Activated naive CD8-positive, alpha-beta T cell treated with anti-CD3 and anti-CD28 coated beads, Interleukin-2, amount 50 U/mL, for 24 hours (primary cell): Measurements from ENCODE around the gene RC3H1.
"Not testable (repeated sequence)": the region's sequence is repeated elsewhere in the genome, so short reads cannot be mapped to it uniquely, and the experiment has no call there.

ENCODE experiments used
- ATAC-seq: fragments of 150-1000 bp; cut with Tn5 transposase; one replicate; pipeline ENCODE4 v1.10.0; 2021
- DNase-seq: peaks from one replicate; pipeline ENCODE4 v3.0.0; 2021
- H3K27ac Mint-ChIP-seq: one replicate; pipeline ENCODE4 v1.8.0; 2021; ENCODE audit warnings: mild to moderate bottlenecking, mixed read lengths
- H3K27me3 Mint-ChIP-seq: one replicate; pipeline ENCODE4 v1.8.0; 2021; ENCODE audit warnings: mixed read lengths
- H3K36me3 Mint-ChIP-seq: one replicate; pipeline ENCODE4 v1.8.0; 2021; ENCODE audit warnings: low read depth, mixed read lengths
- H3K4me1 Mint-ChIP-seq: one replicate; pipeline ENCODE4 v1.8.0; 2021; ENCODE audit warnings: mixed read lengths
- H3K4me3 Mint-ChIP-seq: one replicate; pipeline ENCODE4 v1.8.0; 2021; ENCODE audit warnings: mild to moderate bottlenecking, moderate library complexity, mixed read lengths
- H3K9me3 Mint-ChIP-seq: one replicate; pipeline ENCODE4 v1.8.0; 2021; ENCODE audit warnings: mixed read lengths

The RC3H1 gene

GRCh38 chr1:173946380-173946921 lies 75.7 kb downstream of the RC3H1 start:
- H3K9me3 Mint-ChIP-seq, result no peaks in the 10 kb centered on the region
- no peaks in the 10 kb centered on the region for H3K4me1 Mint-ChIP-seq
- peak overlapping the region; percentile 7 for H3K27ac Mint-ChIP-seq
- DNase-seq (no peak), ATAC-seq (no peak)
- no peak overlapping the region for H3K4me3 Mint-ChIP-seq
- peaks cover 40% of the 10 kb centered on the region for H3K36me3 Mint-ChIP-seq
- H3K27me3 Mint-ChIP-seq, result no peaks in the 10 kb centered on the region

- no peak overlapping the region for H3K27ac Mint-ChIP-seq
- ATAC-seq (no peak), DNase-seq (no peak)
- H3K9me3 Mint-ChIP-seq, result no peaks in the 10 kb centered on the region
- H3K4me1 Mint-ChIP-seq, result peaks cover 10% of the 10 kb centered on the region
- H3K4me3 Mint-ChIP-seq, result no peak overlapping the region
- H3K27me3 Mint-ChIP-seq, result no peaks in the 10 kb centered on the region
- peaks cover 25% of the 10 kb centered on the region for H3K36me3 Mint-ChIP-seq
Observed at GRCh38 chr1:173937062-173937461, 85.1 kb downstream of the RC3H1 start.

- peak overlapping the region; percentile 13 for H3K27ac Mint-ChIP-seq
- DNase-seq (no peak), ATAC-seq (peak; percentile 43)
- H3K36me3 Mint-ChIP-seq, result peaks cover 28% of the 10 kb centered on the region
- no peak overlapping the region for H3K4me3 Mint-ChIP-seq
- H3K27me3 Mint-ChIP-seq, result no peaks in the 10 kb centered on the region
- no peaks in the 10 kb centered on the region for H3K9me3 Mint-ChIP-seq
- peaks cover 10% of the 10 kb centered on the region for H3K4me1 Mint-ChIP-seq
Observed at GRCh38 chr1:173934440-173934839, 87.7 kb downstream of the RC3H1 start.

- not testable (repeated sequence) for H3K36me3 Mint-ChIP-seq, H3K9me3 Mint-ChIP-seq, H3K27ac Mint-ChIP-seq, H3K4me3 Mint-ChIP-seq, H3K27me3 Mint-ChIP-seq, DNase-seq, ATAC-seq
- peaks cover 10% of the 10 kb centered on the region for H3K4me1 Mint-ChIP-seq
Observed at GRCh38 chr1:173930541-173930940, 91.6 kb downstream of the RC3H1 start.

- Mint-ChIP-seq H3K9me3 (no peaks in the 10 kb centered on the region), H3K4me1 (no peaks in the 10 kb centered on the region), H3K36me3 (peaks cover 4% of the 10 kb centered on the region), H3K27me3 (no peaks in the 10 kb centered on the region), H3K27ac (no peak overlapping the region), H3K4me3 (no peak overlapping the region)
- no peak for DNase-seq
- no peak for ATAC-seq
Observed at GRCh38 chr1:173925306-173926242, 96.6 kb downstream of the RC3H1 start.

GRCh38 chr1:173920861-173921260 lies 101.3 kb downstream of the RC3H1 start:
- H3K27me3 Mint-ChIP-seq, result no peaks in the 10 kb centered on the region
- no peak overlapping the region for H3K4me3 Mint-ChIP-seq
- no peak overlapping the region for H3K27ac Mint-ChIP-seq
- ATAC-seq, result no peak
- no peaks in the 10 kb centered on the region for H3K9me3 Mint-ChIP-seq
- no peaks in the 10 kb centered on the region for H3K4me1 Mint-ChIP-seq
- DNase-seq, result no peak
- no peaks in the 10 kb centered on the region for H3K36me3 Mint-ChIP-seq

GRCh38 chr1:173917635-173918493 lies 104.3 kb downstream of the RC3H1 start:
- H3K36me3 Mint-ChIP-seq, result no peaks in the 10 kb centered on the region
- H3K27ac Mint-ChIP-seq, result no peak overlapping the region
- no peak overlapping the region for H3K4me3 Mint-ChIP-seq
- H3K9me3 Mint-ChIP-seq, result no peaks in the 10 kb centered on the region
- DNase-seq (no peak), ATAC-seq (no peak)
- no peaks in the 10 kb centered on the region for H3K27me3 Mint-ChIP-seq
- H3K4me1 Mint-ChIP-seq, result no peaks in the 10 kb centered on the region

- no peaks in the 10 kb centered on the region for H3K9me3 Mint-ChIP-seq
- no peak within 1 kb of the TSS for H3K27ac Mint-ChIP-seq
- H3K36me3 Mint-ChIP-seq, result no peaks in the 10 kb centered on the region
- H3K4me1 Mint-ChIP-seq, result no peaks in the 10 kb centered on the region
- no peaks in the 10 kb centered on the region for H3K27me3 Mint-ChIP-seq
- DNase-seq, result no peak
- no peak within 1 kb of the TSS for H3K4me3 Mint-ChIP-seq
- no peak for ATAC-seq
Observed at GRCh38 chr1:173917149-173917548, 105.0 kb downstream of the RC3H1 start, which contains the start of gene SERPINC1. TSS of gene SERPINC1 (minus strand) at chr1:173917327. CDS start at chr1:173917259, 68 bp downstream.

GRCh38 chr1:173916667-173917066 lies 105.5 kb downstream of the RC3H1 start:
- H3K4me3 Mint-ChIP-seq, result no peak overlapping the region
- no peaks in the 10 kb centered on the region for H3K36me3 Mint-ChIP-seq
- no peaks in the 10 kb centered on the region for H3K27me3 Mint-ChIP-seq
- H3K4me1 Mint-ChIP-seq, result no peaks in the 10 kb centered on the region
- no peak for ATAC-seq
- H3K9me3 Mint-ChIP-seq, result no peaks in the 10 kb centered on the region
- H3K27ac Mint-ChIP-seq, result no peak overlapping the region
- no peak for DNase-seq

- H3K4me3 Mint-ChIP-seq, result no peak overlapping the region
- DNase-seq, result no peak
- no peaks in the 10 kb centered on the region for H3K27me3 Mint-ChIP-seq
- no peaks in the 10 kb centered on the region for H3K36me3 Mint-ChIP-seq
- ATAC-seq, result no peak
- H3K4me1 Mint-ChIP-seq, result no peaks in the 10 kb centered on the region
- no peak overlapping the region for H3K27ac Mint-ChIP-seq
- H3K9me3 Mint-ChIP-seq, result no peaks in the 10 kb centered on the region
Observed at GRCh38 chr1:173915596-173915995, 106.6 kb downstream of the RC3H1 start.

- Mint-ChIP-seq H3K36me3 (no peaks in the 10 kb centered on the region), H3K27ac (no peak overlapping the region), H3K4me3 (no peak overlapping the region), H3K4me1 (no peaks in the 10 kb centered on the region), H3K9me3 (no peaks in the 10 kb centered on the region), H3K27me3 (no peaks in the 10 kb centered on the region)
- peak; percentile 27 for DNase-seq
- ATAC-seq, result no peak
Observed at GRCh38 chr1:173914366-173914871, 107.7 kb downstream of the RC3H1 start.

GRCh38 chr1:173913111-173913510 lies 109.0 kb downstream of the RC3H1 start:
- H3K27me3 Mint-ChIP-seq, result no peaks in the 10 kb centered on the region
- H3K27ac Mint-ChIP-seq, result no peak overlapping the region
- no peaks in the 10 kb centered on the region for H3K36me3 Mint-ChIP-seq
- no peak for ATAC-seq
- DNase-seq, result no peak
- no peak overlapping the region for H3K4me3 Mint-ChIP-seq
- no peaks in the 10 kb centered on the region for H3K4me1 Mint-ChIP-seq
- H3K9me3 Mint-ChIP-seq, result no peaks in the 10 kb centered on the region

GRCh38 chr1:173903827-173904531 lies 118.2 kb downstream of the RC3H1 start:
- no peak for ATAC-seq
- H3K4me3 Mint-ChIP-seq, result no peak overlapping the region
- no peak for DNase-seq
- no peak overlapping the region for H3K27ac Mint-ChIP-seq
- peaks cover 9% of the 10 kb centered on the region for H3K4me1 Mint-ChIP-seq
- no peaks in the 10 kb centered on the region for H3K9me3 Mint-ChIP-seq
- no peaks in the 10 kb centered on the region for H3K27me3 Mint-ChIP-seq
- peaks cover 4% of the 10 kb centered on the region for H3K36me3 Mint-ChIP-seq

- DNase-seq, result no peak
- H3K4me3 Mint-ChIP-seq, result no peak overlapping the region
- peaks cover 4% of the 10 kb centered on the region for H3K36me3 Mint-ChIP-seq
- H3K4me1 Mint-ChIP-seq, result peaks cover 9% of the 10 kb centered on the region
- H3K9me3 Mint-ChIP-seq, result no peaks in the 10 kb centered on the region
- ATAC-seq, result no peak
- H3K27me3 Mint-ChIP-seq, result no peaks in the 10 kb centered on the region
- H3K27ac Mint-ChIP-seq, result no peak overlapping the region
Observed at GRCh38 chr1:173900992-173901391, 121.2 kb downstream of the RC3H1 start.
